SH-SY5Y (cell line): Measurements from ENCODE around the gene RNF217.

Experiments
- GATA2 ChIP-seq: IDR thresholded peaks from 2 replicates; pipeline ENCODE4 v1.6.1; 2011; ENCODE audit warnings: mild to moderate bottlenecking, low read depth, low read length
- GATA3 ChIP-seq: IDR thresholded peaks from 2 replicates; pipeline ENCODE4 v1.6.1; 2011; ENCODE audit warnings: low read depth, mild to moderate bottlenecking, low read length, moderate library complexity

Gene RNF217

DNA sequence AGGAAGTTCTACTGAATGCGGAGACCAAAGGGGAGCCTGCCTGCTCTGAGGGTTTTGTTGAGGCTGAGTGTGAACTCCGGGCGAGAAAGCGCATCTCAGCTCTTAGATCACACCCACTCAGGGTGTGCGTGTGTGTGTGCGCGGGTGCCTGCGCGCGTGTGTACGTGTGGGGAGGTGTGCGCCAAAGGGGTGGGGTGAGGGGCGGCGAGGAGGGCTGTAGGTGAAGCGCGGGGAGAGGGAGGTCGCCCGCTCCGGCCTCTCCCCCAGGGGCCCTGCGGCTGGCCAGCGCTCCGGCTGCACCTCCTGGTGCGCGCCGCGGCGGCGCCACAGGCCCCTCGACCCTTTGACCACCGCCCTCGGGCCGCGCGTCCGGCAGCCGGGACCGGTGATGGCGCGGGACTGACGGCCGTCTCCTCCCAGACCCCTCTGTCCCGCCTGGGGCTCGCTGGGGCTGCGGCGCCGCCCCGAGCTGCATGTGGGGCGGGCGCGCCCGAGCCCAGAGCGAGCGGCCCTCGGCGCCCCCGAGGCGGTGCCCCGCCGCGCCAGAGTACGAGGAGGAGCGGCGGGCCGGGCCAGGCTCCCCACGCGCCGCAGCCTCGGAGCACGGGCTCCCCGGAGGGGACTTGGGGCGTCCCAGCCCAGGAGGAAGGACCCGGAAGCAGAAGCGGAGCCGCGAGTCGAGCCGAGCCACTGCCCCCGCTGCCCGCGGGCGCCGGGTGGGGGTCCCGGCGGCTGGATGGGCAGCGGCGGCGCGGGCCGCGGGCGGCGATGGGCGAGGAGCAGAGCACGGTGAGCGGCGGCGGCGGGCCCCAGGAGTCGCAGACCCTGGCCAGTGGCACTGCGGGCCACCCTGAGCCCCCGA lies at the start of gene RNF217:
Gene RNF217 (plus strand): TSS at position 661 of the 862 bp plus-strand sequence. CDS start 108 bp downstream, at position 769.
- TF ChIP-seq GATA3 (no peak), GATA2 (no peak)

DNA sequence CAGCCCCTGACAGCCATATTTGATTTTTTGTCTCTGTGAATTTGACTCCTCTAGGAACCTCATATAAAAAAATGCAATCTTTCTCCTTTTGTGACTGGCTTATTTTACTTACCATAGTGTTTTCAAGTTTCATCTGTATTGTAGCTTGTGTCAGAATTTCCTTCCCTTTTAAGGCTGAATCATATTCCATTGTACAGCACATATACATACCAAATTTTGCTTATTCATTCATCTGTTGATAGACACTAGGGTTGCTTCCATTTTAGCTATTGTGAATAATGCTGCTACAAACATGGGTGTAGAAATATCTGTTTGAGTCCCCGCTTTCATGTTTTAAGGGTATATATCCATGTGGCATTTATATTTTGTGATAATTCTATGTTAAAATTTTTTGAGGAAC lies 49.2 kb upstream of the RNF217 start:
- TF ChIP-seq GATA2, result no peak
- no peak for TF ChIP-seq GATA3

GRCh38 chr6:124917769-124918168 lies 44.5 kb upstream of the RNF217 start:
- TF ChIP-seq GATA3 (no peak), GATA2 (no peak)

DNA sequence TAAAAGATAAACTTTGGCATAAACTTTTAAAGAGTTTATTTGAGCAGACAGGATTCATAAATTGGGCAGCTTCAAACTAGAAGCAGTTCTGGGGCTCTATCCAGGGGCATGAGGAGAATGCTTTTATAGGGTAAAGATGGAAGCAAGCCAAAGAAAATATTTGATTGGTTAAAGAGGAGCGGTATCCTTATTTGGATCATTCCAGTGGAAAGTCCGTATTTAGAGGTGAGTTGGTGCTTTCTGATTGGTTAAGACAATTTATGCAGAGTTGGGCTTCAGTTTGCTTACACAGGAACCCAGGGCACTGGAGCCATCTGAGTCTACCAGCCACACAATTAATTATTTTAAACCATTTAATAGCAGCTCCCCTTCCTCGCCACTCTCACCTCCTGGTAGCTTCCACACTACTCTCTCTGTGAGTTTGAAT lies 37.9 kb upstream of the RNF217 start:
- no peak for TF ChIP-seq GATA3
- no peak for TF ChIP-seq GATA2

- no peak for TF ChIP-seq GATA3
- no peak for TF ChIP-seq GATA2
These were observed 35.8 kb upstream of the RNF217 start for GRCh38 chr6:124926435-124926834.

GRCh38 chr6:124927806-124928205 lies 34.4 kb upstream of the RNF217 start:
- TF ChIP-seq GATA2 (no peak), GATA3 (no peak)

DNA sequence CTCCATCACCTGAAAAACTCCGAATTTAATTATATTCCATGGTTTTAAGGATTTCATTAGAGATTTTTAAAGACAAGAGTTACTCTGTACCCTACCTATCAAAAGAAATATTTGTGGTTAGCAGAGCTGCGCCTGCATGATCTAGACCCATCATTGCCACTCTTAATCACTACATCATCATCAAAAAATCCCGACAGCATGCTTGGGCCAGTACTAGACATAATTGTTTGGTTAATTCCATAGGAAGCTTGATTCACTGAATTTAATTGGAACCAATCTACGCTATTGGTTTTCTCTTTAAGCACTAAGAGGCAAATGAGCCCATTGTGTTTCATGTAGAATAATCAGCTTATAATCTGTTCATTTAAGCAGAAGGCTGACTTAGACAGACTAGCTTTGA lies 33.4 kb upstream of the RNF217 start:
- TF ChIP-seq GATA2 (no peak), GATA3 (no peak)

DNA sequence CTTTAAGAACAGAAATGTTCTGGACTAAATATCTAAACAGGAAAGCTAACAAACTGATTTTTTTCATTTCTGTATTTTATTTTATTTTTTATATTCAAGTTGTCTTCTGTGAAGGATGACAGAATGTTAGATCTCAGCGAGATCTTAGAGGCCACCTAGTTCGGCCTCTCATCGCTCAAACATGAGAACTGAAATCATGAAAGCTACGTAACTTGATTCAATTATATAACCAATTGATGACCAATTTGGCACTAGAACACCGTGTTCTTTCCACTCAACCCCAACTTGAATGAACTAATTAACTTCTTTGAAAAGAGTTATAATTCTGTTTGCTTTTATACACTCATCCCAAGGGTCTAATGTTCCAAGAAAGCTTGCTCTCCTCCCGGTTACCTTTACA lies 24.6 kb upstream of the RNF217 start:
- no peak for TF ChIP-seq GATA2
- no peak for TF ChIP-seq GATA3

DNA sequence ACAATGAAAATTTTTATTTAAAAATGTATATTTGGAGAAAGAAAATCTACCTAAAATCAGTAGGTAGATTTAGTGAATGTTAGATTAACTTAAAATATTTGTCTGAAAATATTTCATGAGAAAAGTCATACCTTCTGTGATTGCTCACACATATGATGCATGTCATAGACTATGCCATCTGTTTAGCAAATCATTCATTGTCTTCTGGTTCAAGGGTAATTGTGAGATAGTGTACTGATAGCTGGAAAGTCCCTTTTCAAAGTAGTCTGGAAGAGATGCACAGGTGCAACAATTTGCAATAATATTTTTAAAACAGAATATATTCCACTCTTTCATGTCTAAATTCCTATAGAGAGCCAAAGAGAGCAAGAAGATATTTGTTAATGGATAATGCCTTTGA lies 21.0 kb upstream of the RNF217 start:
- no peak for TF ChIP-seq GATA2
- TF ChIP-seq GATA3, result no peak

DNA sequence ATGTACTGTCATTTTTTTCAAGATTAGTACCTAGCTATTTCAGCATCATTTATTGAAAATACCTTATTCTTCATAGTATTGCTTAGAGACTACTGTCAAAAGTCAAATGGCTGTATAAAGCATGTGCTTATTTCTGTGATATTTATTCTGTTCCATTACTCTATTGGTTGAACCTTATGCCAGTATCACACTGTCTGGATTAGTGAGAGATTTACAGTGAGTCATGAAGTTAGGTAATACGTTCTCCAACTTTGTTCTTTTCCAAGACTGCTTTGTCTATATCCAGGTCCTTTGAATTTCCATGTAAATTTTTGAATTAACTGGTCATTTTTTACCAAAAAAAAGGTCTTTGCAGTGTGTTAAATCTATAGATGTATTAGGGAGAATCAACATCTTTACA lies 18.6 kb upstream of the RNF217 start:
- TF ChIP-seq GATA2 (no peak), GATA3 (no peak)

DNA sequence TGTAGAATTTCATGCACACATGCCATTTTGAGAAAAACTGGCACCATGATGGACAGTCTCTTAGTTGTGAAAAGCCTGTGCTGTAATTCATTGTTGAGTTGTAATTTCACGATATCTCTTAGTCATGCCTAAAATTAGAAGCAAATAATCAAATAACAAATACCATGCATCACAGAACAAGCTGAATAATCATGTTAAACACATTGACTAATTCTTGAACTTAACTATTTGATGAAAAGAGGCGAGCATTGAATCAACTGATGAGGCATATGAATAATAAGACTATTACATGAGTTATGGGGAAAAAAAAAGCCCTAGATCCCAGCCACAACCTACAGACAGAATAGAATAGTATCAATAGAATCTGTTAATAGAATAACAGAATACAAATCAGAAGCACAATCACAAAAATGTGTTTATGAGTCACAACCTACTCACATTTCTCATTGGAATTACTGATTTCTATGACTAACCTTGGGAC lies 14.2 kb upstream of the RNF217 start:
- TF ChIP-seq GATA2, result no peak
- no peak for TF ChIP-seq GATA3

DNA sequence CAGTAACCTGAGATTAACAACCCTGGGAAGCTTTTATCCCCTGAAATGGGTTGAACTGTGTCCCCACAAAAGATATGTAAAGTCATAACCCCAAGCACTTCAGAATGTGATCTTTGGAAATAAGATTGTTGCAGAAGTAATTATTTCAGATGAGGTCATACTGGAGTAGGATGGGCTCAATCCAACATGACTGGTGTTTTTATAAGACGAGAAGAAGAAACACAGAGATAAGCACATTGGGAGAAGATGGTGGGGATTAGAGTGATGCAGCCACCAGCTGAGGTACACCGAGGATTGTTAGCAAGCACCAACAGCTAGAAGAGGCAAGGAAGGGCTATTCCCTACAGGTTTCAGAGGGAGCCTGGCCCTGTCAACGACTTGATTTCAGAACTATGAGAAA lies 12.5 kb upstream of the RNF217 start:
- no peak for TF ChIP-seq GATA2
- TF ChIP-seq GATA3, result no peak

DNA sequence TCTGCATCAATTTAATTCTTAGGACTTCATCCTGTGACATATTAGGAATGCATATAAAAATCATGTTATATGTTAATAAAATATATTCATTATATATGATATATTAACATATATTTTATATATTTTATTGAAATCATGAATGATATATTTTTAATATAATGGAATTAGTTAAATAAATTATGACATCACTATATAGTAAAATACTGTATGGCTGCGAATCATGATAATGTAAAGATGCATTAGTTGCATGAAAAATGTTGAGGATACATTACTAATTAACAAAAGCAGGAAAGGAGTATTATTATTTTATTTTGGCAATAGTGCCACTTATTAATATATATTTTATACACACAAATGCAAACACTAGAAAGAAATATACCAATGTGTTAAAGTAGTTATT lies 8.4 kb upstream of the RNF217 start:
- TF ChIP-seq GATA2, result no peak
- no peak for TF ChIP-seq GATA3

DNA sequence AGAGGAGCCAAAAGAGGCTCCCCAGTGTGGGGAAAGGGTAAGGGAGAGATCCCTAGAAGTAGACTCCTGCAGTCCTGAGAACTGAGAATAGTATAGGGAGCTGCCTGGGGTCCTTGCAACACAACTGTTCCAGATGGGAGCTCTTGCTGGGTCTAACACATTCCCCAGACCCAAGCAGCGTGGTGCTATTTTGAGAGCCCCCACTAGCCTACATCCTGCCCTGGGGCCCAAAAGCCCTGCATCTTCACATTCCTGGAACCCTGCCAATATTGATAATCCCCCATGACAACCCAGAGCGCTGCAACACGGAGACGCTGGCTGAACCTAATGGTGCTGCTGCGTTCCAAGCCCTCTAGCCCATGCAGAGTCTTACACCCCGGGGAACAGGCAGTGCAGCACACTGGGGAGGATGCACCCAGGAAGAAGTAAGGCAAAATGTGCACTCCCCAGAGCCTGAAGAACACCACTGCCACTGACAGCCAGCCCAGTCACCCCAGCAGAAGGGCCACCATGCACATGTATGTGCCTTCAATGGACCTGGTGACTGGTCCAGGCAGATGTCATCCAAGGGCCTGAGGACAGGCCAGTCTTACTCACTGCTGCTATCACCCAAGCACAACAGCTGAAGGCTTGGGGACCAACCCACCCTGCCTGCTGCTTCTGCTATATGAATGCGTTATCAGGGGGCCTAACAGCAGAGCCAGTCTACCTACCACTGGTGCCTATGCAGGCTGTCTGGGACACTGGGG lies 7.0 kb upstream of the RNF217 start:
- TF ChIP-seq GATA2, result no peak
- TF ChIP-seq GATA3, result no peak

- no peak for TF ChIP-seq GATA3
- no peak for TF ChIP-seq GATA2
These were observed 6.2 kb upstream of the RNF217 start for GRCh38 chr6:124956018-124956417.
